AG04450 (cell line): ENCODE data around the gene ADSS2. TPM values are rescaled to one million over a fixed set of nuclear protein-coding genes. Genes with fewer than 3 reads are reported as not detected.
"Not testable (repeated sequence)": the region's sequence is repeated elsewhere in the genome, so short reads cannot be mapped to it uniquely, and the experiment has no call there.

Source experiments
- CTCF ChIA-PET: fragments of 300-600, 350-600 bp; formaldehyde crosslinking; extraction: SDS; loops from one replicate; lab custom pipeline; 2022; ENCODE audit warnings: antibody characterized with exemption, inconsistent platforms; lab: Charles Lee
- POLR2A ChIA-PET: fragments of 350-600 bp; formaldehyde crosslinking; extraction: SDS; loops from one replicate; lab custom pipeline; 2021; ENCODE audit warnings: antibody characterized with exemption, inconsistent platforms; lab: Yijun Ruan, JAX
- DNase-seq: peaks from one replicate; pipeline ENCODE4 v3.0.0-alpha.2; 2011; ENCODE audit warnings: low read depth, low spot score
- H3K27ac ChIP-seq: one replicate; pipeline ENCODE4 v1.5.1; 2012; ENCODE audit warnings: low read depth, low read length, control low read depth
- H3K27me3 ChIP-seq: one replicate; pipeline ENCODE4 v1.6.0; 2012; ENCODE audit warnings: low read length; ENCODE audit not compliant: control insufficient read depth, insufficient read depth
- H3K4me3 ChIP-seq: 2 replicates; pipeline ENCODE4 v1.5.1; 2011; ENCODE audit warnings: mild to moderate bottlenecking, low read depth, low read length, control low read depth
- H3K9me3 ChIP-seq: 2 replicates; pipeline ENCODE4 v1.5.1; 2012; ENCODE audit warnings: low read length; ENCODE audit not compliant: control insufficient read depth, insufficient read depth
- CTCF ChIP-seq: IDR thresholded peaks from 2 replicates; pipeline ENCODE4 v1.5.1; 2011; ENCODE audit warnings: low read depth, low read length, control low read depth, inconsistent platforms
- polyA minus RNA-seq: library from RNA; depleted of rRNA, polyadenylated mRNA; stranded (reverse); fragments of >200 nt; gene quantifications from 2 replicates; pipeline ENCODE4 v1.2.3, GENCODE V29; 2011; rRNA and poly(A)+ RNA removed
- polyA plus RNA-seq: library from polyadenylated mRNA; depleted of rRNA; stranded (reverse); fragments of >200 nt; gene quantifications from 2 replicates; pipeline ENCODE4 v1.2.3, GENCODE V29; 2011; rRNA removed

ADSS2 gene
- polyA plus RNA-seq (33.7 and 50.5 TPM in 2 replicates), polyA minus RNA-seq (11.8 and 20.6 TPM in 2 replicates)

GRCh38 chr1:244451539-244451950 is at the start of gene ADSS2:
ADSS2 (minus strand) TSS chr1:244451909; CDS start chr1:244451817, 92 bp downstream.
- Histone ChIP-seq H3K27me3 (no peaks in the 10 kb centered on the region), H3K9me3 (peaks cover 3% of the 10 kb centered on the region; the same call in 1 of the 2 replicates), H3K27ac (peak within 1 kb of the TSS; percentile 83), H3K4me3 (peak within 1 kb of the TSS; percentile 92)
- ChIA-PET CTCF (no interaction called here), POLR2A (interaction anchor here (0.8 kb wide), 1 partner anchor 102 kb away, joined by 3 read pairs; no protein-coding TSS in a partner anchor)
- TF ChIP-seq CTCF, result no peak
- DNase-seq, result no peak

- CTCF ChIA-PET, DNase-seq, H3K4me3 ChIP-seq, H3K27ac ChIP-seq, POLR2A ChIA-PET, H3K9me3 ChIP-seq, H3K27me3 ChIP-seq: not testable (repeated sequence)
Observed at GRCh38 chr1:244500515-244500914, 48.8 kb upstream of the ADSS2 start.

GRCh38 chr1:244499484-244499883 is 47.8 kb upstream of the ADSS2 start:
- CTCF ChIA-PET, POLR2A ChIA-PET: not testable (repeated sequence)

DNA sequence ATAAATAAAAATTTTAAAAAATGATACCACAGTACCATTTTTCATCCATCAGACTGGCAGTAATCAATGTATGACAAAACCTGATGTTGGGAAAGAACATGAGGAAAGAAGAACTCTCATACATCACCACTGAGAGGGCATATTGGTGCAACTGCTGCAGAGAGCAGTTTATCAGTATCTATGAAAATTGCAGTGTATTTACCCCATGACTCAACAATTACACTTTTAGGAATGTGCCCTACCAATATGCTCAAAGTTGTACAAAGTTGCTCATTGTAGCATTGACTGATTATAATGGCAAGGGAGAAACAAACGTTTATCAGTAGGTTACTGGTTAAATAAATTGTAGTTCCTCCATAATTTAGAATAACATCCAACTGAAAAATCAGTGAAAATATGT is 46.1 kb upstream of the ADSS2 start:
- CTCF ChIA-PET, result no interaction called here
- Histone ChIP-seq H3K9me3 (no peaks in the 10 kb centered on the region), H3K4me3 (no peak overlapping the region), H3K27ac (no peak overlapping the region), H3K27me3 (no peaks in the 10 kb centered on the region)
- no peak for DNase-seq
- POLR2A ChIA-PET, result no interaction called here
- TF ChIP-seq CTCF, result no peak

More at GRCh38 chr1:244499484-244499883, 47.8 kb upstream of the ADSS2 start:
- H3K9me3 ChIP-seq, H3K27ac ChIP-seq, H3K4me3 ChIP-seq, H3K27me3 ChIP-seq, DNase-seq: not testable (repeated sequence)

GRCh38 chr1:244496186-244496585 is 44.5 kb upstream of the ADSS2 start:
- H3K27ac ChIP-seq, result no peak overlapping the region
- CTCF ChIA-PET, result interaction anchor here (0.6 kb wide), 1 partner anchor 196 kb away, joined by 4 read pairs; no protein-coding TSS in a partner anchor
- TF ChIP-seq CTCF, result no peak
- POLR2A ChIA-PET, result interaction anchor here (0.6 kb wide), 1 partner anchor 526 kb away, joined by 3 read pairs; no protein-coding TSS in a partner anchor
- no peak for DNase-seq
- no peaks in the 10 kb centered on the region for H3K27me3 ChIP-seq
- no peak overlapping the region for H3K4me3 ChIP-seq
- no peaks in the 10 kb centered on the region for H3K9me3 ChIP-seq

GRCh38 chr1:244494653-244495052 is 42.9 kb upstream of the ADSS2 start:
- DNase-seq, result no peak
- Histone ChIP-seq H3K4me3 (no peak overlapping the region), H3K27ac (no peak overlapping the region), H3K27me3 (no peaks in the 10 kb centered on the region), H3K9me3 (no peaks in the 10 kb centered on the region)
- ChIA-PET POLR2A (no interaction called here), CTCF (no interaction called here)
- TF ChIP-seq CTCF, result no peak

DNA sequence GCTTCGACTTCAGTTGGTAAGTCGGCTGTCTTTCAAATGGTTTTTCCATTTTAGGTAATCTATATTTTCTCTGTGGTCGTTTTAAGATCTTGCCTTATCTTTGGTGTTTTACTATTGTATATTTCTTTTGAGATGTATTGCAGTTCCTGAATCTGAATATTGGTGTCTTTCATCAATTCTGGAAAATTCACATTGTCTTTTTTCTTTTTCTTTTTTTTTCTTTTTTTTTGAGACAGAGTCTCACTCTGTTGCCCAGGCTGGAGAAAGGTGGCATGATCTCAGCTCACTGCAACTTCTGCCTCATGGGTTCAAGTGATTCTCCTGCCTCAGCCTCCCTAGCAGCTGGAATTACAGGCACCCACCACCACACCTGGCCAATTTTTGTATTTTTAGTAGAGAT is 33.3 kb upstream of the ADSS2 start:
- DNase-seq, H3K4me3 ChIP-seq, CTCF ChIA-PET, H3K27ac ChIP-seq, POLR2A ChIA-PET, H3K9me3 ChIP-seq, H3K27me3 ChIP-seq: not testable (repeated sequence)
